ENCODE results near the gene PPM1D.
"Not testable (repeated sequence)": the region's sequence is repeated elsewhere in the genome, so short reads cannot be mapped to it uniquely, and the experiment has no call there.

Gene PPM1D

GRCh38 chr17:60579551-60579950 lies 20.4 kb upstream of the PPM1D start:
- no peak overlapping the region for H3K27ac ChIP-seq
- TF ChIP-seq ZFX (IDR thresholded peaks at IDR 0.05; ENCODE audit: borderline replicate concordance), result no peak
- TF ChIP-seq, protein P1, sequence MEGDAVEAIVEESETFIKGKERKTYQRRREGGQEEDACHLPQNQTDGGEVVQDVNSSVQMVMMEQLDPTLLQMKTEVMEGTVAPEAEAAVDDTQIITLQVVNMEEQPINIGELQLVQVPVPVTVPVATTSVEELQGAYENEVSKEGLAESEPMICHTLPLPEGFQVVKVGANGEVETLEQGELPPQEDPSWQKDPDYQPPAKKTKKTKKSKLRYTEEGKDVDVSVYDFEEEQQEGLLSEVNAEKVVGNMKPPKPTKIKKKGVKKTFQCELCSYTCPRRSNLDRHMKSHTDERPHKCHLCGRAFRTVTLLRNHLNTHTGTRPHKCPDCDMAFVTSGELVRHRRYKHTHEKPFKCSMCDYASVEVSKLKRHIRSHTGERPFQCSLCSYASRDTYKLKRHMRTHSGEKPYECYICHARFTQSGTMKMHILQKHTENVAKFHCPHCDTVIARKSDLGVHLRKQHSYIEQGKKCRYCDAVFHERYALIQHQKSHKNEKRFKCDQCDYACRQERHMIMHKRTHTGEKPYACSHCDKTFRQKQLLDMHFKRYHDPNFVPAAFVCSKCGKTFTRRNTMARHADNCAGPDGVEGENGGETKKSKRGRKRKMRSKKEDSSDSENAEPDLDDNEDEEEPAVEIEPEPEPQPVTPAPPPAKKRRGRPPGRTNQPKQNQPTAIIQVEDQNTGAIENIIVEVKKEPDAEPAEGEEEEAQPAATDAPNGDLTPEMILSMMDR (IDR thresholded peaks at IDR 0.05), result no peak

DNA sequence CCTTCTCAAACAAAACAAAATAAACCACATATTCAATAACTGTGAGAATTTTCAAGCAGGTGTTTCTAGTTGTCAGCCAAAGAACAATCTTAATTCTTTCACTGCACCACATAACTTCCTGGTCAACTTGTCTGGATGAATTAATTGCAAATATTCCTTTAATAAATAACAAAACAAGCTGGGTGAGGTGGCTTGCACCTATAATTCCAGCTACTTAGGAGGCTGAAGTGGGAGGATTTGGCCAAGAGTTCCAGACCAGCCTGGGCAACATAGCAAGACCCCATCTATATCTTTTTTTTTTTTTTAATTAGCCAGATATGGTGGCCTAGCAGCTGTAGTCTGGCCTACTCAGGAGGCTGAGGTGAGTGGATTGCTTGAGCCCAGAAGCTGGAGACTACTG lies 17.0 kb upstream of the PPM1D start:
- no peak for TF ChIP-seq ZFX (IDR thresholded peaks at IDR 0.05; ENCODE audit: borderline replicate concordance)
- TF ChIP-seq, protein P1 (IDR thresholded peaks at IDR 0.05), result no peak
- H3K27ac ChIP-seq, result no peak overlapping the region

DNA sequence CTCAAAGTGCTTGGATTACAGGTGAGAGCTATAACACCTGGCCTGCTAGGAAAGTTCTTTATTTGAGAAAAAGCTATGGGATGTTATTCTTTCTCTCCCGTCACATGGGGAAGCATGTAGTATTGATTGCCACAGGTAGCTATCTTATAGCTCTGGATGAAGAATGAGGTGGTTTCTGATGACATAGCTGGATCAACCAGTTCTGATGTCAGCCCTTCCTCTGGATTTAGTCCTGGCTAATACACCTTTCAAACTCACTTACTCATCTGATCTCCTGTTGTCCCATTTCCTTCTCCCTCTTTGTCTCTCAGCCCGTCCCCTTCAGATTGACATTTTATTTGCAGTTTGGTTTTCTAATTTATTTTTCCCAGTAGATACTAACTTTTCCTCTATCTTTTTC lies 14.1 kb upstream of the PPM1D start:
- TF ChIP-seq, protein P1 (IDR thresholded peaks at IDR 0.05), result no peak
- no peak for TF ChIP-seq ZFX (IDR thresholded peaks at IDR 0.05; ENCODE audit: borderline replicate concordance)

DNA sequence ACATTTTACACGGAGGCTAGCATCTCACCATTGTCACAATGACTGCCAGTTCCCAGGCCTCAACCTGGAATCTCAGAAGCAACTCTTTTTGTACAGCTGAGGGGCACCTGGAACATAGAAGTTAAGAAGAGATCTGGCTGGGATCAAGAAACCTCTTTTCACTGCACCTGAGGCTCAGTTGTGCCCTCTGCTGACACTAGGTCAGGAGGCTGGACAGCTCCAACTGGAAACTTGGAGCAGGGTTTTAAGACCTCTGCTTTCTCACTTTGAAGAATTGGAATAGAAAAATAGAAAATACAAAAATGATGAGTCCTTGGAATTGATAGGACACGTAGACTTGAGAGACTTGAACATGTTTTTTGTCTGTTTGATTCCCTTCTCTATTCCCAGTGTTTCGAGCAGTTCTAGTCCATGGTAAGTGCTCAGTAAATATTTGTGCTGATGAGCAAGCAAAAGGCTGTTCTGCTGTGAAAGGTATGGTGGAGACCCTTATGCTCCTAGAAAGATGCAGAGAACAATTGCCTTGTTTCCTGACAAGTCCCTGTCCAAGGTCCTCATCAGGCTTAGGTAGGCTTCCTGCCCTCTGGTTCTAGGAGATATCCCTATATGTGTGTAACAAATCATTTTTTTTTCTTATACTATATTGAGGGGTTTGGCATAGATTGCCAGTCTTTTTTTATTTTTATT lies 13.6 kb upstream of the PPM1D start:
- H3K27ac ChIP-seq, result no peak overlapping the region
- TF ChIP-seq ZFX (IDR thresholded peaks at IDR 0.05; ENCODE audit: borderline replicate concordance), result no peak
- TF ChIP-seq, protein P1 (IDR thresholded peaks at IDR 0.05), result peak; percentile 69

More for the DNA sequence above, 14.1 kb upstream of the PPM1D start:
- no peak overlapping the region for H3K27ac ChIP-seq

- TF ChIP-seq, protein P1 (IDR thresholded peaks at IDR 0.05), result no peak
- no peak for TF ChIP-seq ZFX (IDR thresholded peaks at IDR 0.05; ENCODE audit: borderline replicate concordance)
- no peak overlapping the region for H3K27ac ChIP-seq
Measured at GRCh38 chr17:60590070-60590469, 9.9 kb upstream of the PPM1D start.

DNA sequence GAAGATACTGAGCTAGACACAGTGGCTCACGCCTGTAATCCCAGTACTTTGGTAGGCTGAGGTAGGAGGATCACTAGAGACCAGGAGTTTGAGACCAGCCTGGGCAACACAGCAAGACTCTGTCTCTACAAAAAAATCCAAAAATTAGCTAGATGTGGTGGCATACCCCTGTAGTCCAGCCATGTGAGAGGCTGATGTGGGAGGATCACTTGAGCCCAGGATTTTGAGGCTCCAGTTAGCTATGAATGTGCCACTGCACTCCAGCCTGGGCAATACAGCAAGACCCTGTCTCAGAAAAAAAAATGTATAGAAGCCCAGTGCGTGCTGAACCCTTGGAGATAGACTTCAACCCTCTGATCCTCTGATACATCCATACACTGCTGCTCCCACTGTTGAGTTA lies 7.2 kb upstream of the PPM1D start:
- H3K27ac ChIP-seq, result no peak overlapping the region
- TF ChIP-seq, protein P1 (IDR thresholded peaks at IDR 0.05), result no peak
- TF ChIP-seq ZFX (IDR thresholded peaks at IDR 0.05; ENCODE audit: borderline replicate concordance), result no peak

GRCh38 chr17:60593441-60594036 lies 6.5 kb upstream of the PPM1D start:
- H3K27ac ChIP-seq, result not testable (repeated sequence)

DNA sequence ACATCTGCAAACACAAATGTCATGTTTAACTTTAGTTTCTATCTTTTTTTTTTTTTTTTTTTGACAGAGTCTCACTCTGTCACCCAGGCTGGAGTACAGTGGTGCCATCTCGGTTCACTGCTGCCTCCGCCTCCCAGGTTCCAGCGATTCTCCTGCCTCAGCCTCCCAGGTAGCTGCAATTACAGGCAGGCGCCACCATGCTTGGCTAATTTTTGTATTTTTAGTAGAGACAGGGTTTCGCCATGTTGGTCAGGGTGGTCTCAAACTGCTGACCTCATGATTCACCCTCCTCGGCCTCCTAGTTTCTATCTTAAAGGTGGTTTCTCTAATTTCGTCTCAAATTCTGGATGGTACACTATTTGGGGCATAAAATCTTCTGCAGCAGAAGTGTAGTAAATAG lies 5.8 kb upstream of the PPM1D start:
- H3K27ac ChIP-seq, result not testable (repeated sequence)

All from 22Rv1 (cell line).